Neuronal stem cell (in vitro differentiated cells): ENCODE results near the gene PARD3.

Experiments
- DNase-seq: peaks from one replicate; pipeline ENCODE4 v3.0.0-alpha.2; 2013; ENCODE audit warnings: low spot score
- H2AFZ ChIP-seq: one replicate; pipeline ENCODE4 v1.6.1; 2013; ENCODE audit warnings: mild to moderate bottlenecking, low read length, inconsistent platforms
- H2AK5ac ChIP-seq: 2 replicates; pipeline ENCODE4 v1.6.1; 2013; ENCODE audit warnings: low read depth, mild to moderate bottlenecking, inconsistent platforms, low read length, moderate library complexity, mixed read lengths
- H2BK120ac ChIP-seq: 2 replicates; pipeline ENCODE4 v1.6.1; 2013; ENCODE audit warnings: low read depth, mild to moderate bottlenecking, inconsistent platforms, low read length, moderate library complexity, mixed read lengths
- H2BK12ac ChIP-seq: one replicate; pipeline ENCODE4 v1.6.1; 2013; ENCODE audit warnings: low read length, inconsistent platforms
- H2BK15ac ChIP-seq: 2 replicates; pipeline ENCODE4 v1.6.1; 2013; ENCODE audit warnings: mild to moderate bottlenecking, low read length, inconsistent platforms, mixed read lengths
- H2BK5ac ChIP-seq: one replicate; pipeline ENCODE4 v1.6.1; 2013; ENCODE audit warnings: inconsistent platforms, mild to moderate bottlenecking, low read length, moderate library complexity
- H3K14ac ChIP-seq: one replicate; pipeline ENCODE4 v1.6.1; 2013; ENCODE audit warnings: low read length, inconsistent platforms
- H3K18ac ChIP-seq: 2 replicates; pipeline ENCODE4 v1.6.1; 2013; ENCODE audit warnings: low read length, inconsistent platforms
- H3K23ac ChIP-seq: 2 replicates; pipeline ENCODE4 v1.6.1; 2013; ENCODE audit warnings: low read depth, mild to moderate bottlenecking, mixed read lengths, low read length, inconsistent platforms; ENCODE audit not compliant: poor library complexity
- H3K27ac ChIP-seq: replicated peaks from 3 replicates; pipeline ENCODE4 v1.5.1; 2013; ENCODE audit warnings: low read length, inconsistent platforms
- H3K27me3 ChIP-seq, 3 experiments: 2 replicates each; pipeline ENCODE4 v1.6.1; 2013; ENCODE audit warnings: low read length in 3 of 3, mild to moderate bottlenecking in 2 of 3, inconsistent platforms in 1 of 3, low read depth in 1 of 3, mixed read lengths in 1 of 3, moderate library complexity in 1 of 3; ENCODE audit not compliant: control insufficient read depth in 3 of 3, insufficient read depth in 3 of 3
- H3K36me3 ChIP-seq, 2 donors: replicated peaks in 1 of 2; 2 replicates each; pipeline ENCODE4 v1.6.1; 2013; ENCODE audit warnings: low read length in 2 of 2; ENCODE audit not compliant: control insufficient read depth in 2 of 2, insufficient read depth in 2 of 2
- H3K4ac ChIP-seq: 2 replicates; pipeline ENCODE4 v1.6.1; 2013; ENCODE audit warnings: inconsistent platforms, mild to moderate bottlenecking, low read length, moderate library complexity
- H3K4me1 ChIP-seq, 2 donors: 1 replicate in 1 of 2; 2 replicates in 1 of 2; pipeline ENCODE4 v1.6.1; 2013; ENCODE audit warnings: low read length in 2 of 2, low read depth in 1 of 2; ENCODE audit not compliant: control insufficient read depth in 2 of 2, insufficient read depth in 1 of 2
- H3K4me2 ChIP-seq: one replicate; pipeline ENCODE4 v1.6.1; 2013; ENCODE audit warnings: mild to moderate bottlenecking, low read length, inconsistent platforms; ENCODE audit not compliant: insufficient read depth, poor library complexity, severe bottlenecking
- H3K4me3 ChIP-seq, 2 donors: 2 replicates each; pipeline ENCODE4 v1.5.1; 2013; ENCODE audit warnings: low read length in 2 of 2, mild to moderate bottlenecking in 2 of 2, inconsistent platforms in 1 of 2, moderate library complexity in 1 of 2
- H3K79me1 ChIP-seq: one replicate; pipeline ENCODE4 v1.6.1; 2013; ENCODE audit warnings: low read depth, mild to moderate bottlenecking, inconsistent platforms, low read length, moderate library complexity
- H3K9ac ChIP-seq: one replicate; pipeline ENCODE4 v1.6.1; 2013; ENCODE audit warnings: mild to moderate bottlenecking, low read depth, low read length, inconsistent platforms; ENCODE audit not compliant: poor library complexity
- H3K9me3 ChIP-seq, 2 donors: replicated peaks in 1 of 2; 2 replicates each; pipeline versions ENCODE3 to v1.6.1; 2013; ENCODE audit warnings: low read length in 2 of 2, mild to moderate bottlenecking in 2 of 2, inconsistent platforms in 1 of 2, low read depth in 1 of 2, mixed read lengths in 1 of 2, moderate library complexity in 1 of 2; ENCODE audit not compliant: control insufficient read depth in 2 of 2, insufficient read depth in 1 of 2
- H4K8ac ChIP-seq: one replicate; pipeline ENCODE4 v1.6.1; 2013; ENCODE audit warnings: low read depth, mild to moderate bottlenecking, inconsistent platforms, low read length, moderate library complexity
- H4K91ac ChIP-seq: one replicate; pipeline ENCODE4 v1.6.1; 2013; ENCODE audit warnings: low read length, low read depth, mild to moderate bottlenecking, inconsistent platforms; ENCODE audit not compliant: poor library complexity
- WGBS, 2 donors: extraction: QIAGEN DNeasy Blood & Tissue Kit; methylation state at CpG; one replicate each; pipeline ENCODE4 v1.1.7; 2013; ENCODE audit warnings: missing lambda C conversion rate in 2 of 2, mixed read lengths in 1 of 2; ENCODE audit not compliant: insufficient read length in 2 of 2, insufficient replicate concordance in 1 of 2; ENCODE audit errors: extremely low coverage in 2 of 2; 5-methylcytosine and 5-hydroxymethylcytosine counted together

Gene PARD3

GRCh38 chr10:34378297-34378696 is 436.8 kb downstream of the PARD3 start:
- Histone ChIP-seq H2BK15ac (no peak overlapping the region), H3K79me1 (no peaks in the 10 kb centered on the region), H3K27me3 (no peaks in the 10 kb centered on the region), H3K4me1 (peaks cover 0 to 2% of the 10 kb centered on the region in 2 donors), H2BK12ac (no peak overlapping the region), H3K9me3 (no peaks in the 10 kb centered on the region), H2AFZ (no peak overlapping the region), H3K27ac (no peak overlapping the region), H3K23ac (no peak overlapping the region), H3K18ac (no peak overlapping the region), H3K4me2 (no peak overlapping the region), H2AK5ac (no peak overlapping the region), H2BK120ac (no peak overlapping the region), H4K91ac (no peak overlapping the region), H2BK5ac (no peak overlapping the region), H3K4ac (no peak overlapping the region), H3K14ac (no peak overlapping the region), H3K36me3 (peaks cover 4 to 57% of the 10 kb centered on the region in 2 donors), H4K8ac (no peak overlapping the region), H3K4me3 (no peak overlapping the region), H3K9ac (no peak overlapping the region)
- DNase-seq: no peak

- Histone ChIP-seq H3K23ac (no peak overlapping the region), H2AFZ (no peak overlapping the region), H2BK12ac (no peak overlapping the region), H2BK120ac (no peak overlapping the region), H3K18ac (no peak overlapping the region), H3K9me3 (no peaks in the 10 kb centered on the region), H3K27me3 (no peaks in the 10 kb centered on the region), H4K8ac (no peak overlapping the region), H3K27ac (no peak overlapping the region), H3K36me3 (peaks cover 4 to 53% of the 10 kb centered on the region in 2 donors), H2BK15ac (no peak overlapping the region), H3K4me1 (peaks cover 0 to 2% of the 10 kb centered on the region in 2 donors), H3K4me3 (no peak overlapping the region), H3K14ac (no peak overlapping the region), H3K4ac (no peak overlapping the region), H4K91ac (no peak overlapping the region), H2BK5ac (no peak overlapping the region), H2AK5ac (no peak overlapping the region), H3K79me1 (no peaks in the 10 kb centered on the region), H3K4me2 (no peak overlapping the region), H3K9ac (no peak overlapping the region)
- DNase-seq: no peak
- no CpG with 5 or more reads among the region's 5 CpGs for WGBS, 2 donors
These were observed 437.3 kb downstream of the PARD3 start for GRCh38 chr10:34377833-34378232.

- Histone ChIP-seq H3K27me3 (no peaks in the 10 kb centered on the region), H3K9me3 (peaks cover 0 to 18% of the 10 kb centered on the region in 2 donors), H3K4ac (no peak overlapping the region), H3K27ac (no peak overlapping the region), H2BK12ac (no peak overlapping the region), H3K4me3 (no peak overlapping the region), H3K14ac (no peak overlapping the region), H2AFZ (no peak overlapping the region), H2BK5ac (no peak overlapping the region), H4K91ac (no peak overlapping the region), H3K23ac (no peak overlapping the region), H3K18ac (no peak overlapping the region), H3K9ac (no peak overlapping the region), H2BK15ac (no peak overlapping the region), H3K4me2 (no peak overlapping the region), H3K79me1 (no peaks in the 10 kb centered on the region), H3K36me3 (peaks cover 0 to 45% of the 10 kb centered on the region in 2 donors), H4K8ac (no peak overlapping the region), H2AK5ac (no peak overlapping the region), H3K4me1 (no peaks in the 10 kb centered on the region), H2BK120ac (no peak overlapping the region)
- WGBS, 2 donors: no CpG with 5 or more reads among the region's 6 CpGs
- DNase-seq: no peak
These were observed 440.6 kb downstream of the PARD3 start for GRCh38 chr10:34374356-34375045.

GRCh38 chr10:34373211-34373610 is 441.9 kb downstream of the PARD3 start:
- no peak overlapping the region for H2BK15ac ChIP-seq
- no peaks in the 10 kb centered on the region for H3K27me3 ChIP-seq
- H3K27ac ChIP-seq: no peak overlapping the region
- H3K18ac ChIP-seq: no peak overlapping the region
- no peaks in the 10 kb centered on the region for H3K4me1 ChIP-seq
- no peak overlapping the region for H3K9ac ChIP-seq
- H2BK5ac ChIP-seq: no peak overlapping the region
- H3K4me3 ChIP-seq: no peak overlapping the region
- no peak overlapping the region for H3K23ac ChIP-seq
- WGBS, 2 donors: no CpG with 5 or more reads among the region's 4 CpGs
- H2BK120ac ChIP-seq: no peak overlapping the region
- H3K36me3 ChIP-seq: peaks cover 0 to 45% of the 10 kb centered on the region in 2 donors
- peaks cover 0 to 18% of the 10 kb centered on the region in 2 donors for H3K9me3 ChIP-seq
- DNase-seq: no peak
- H3K14ac ChIP-seq: no peak overlapping the region
- H2AK5ac ChIP-seq: no peak overlapping the region
- H2AFZ ChIP-seq: no peak overlapping the region
- no peaks in the 10 kb centered on the region for H3K79me1 ChIP-seq
- H4K91ac ChIP-seq: no peak overlapping the region
- no peak overlapping the region for H3K4me2 ChIP-seq
- H2BK12ac ChIP-seq: no peak overlapping the region
- H3K4ac ChIP-seq: no peak overlapping the region
- H4K8ac ChIP-seq: no peak overlapping the region
